Osteoblast (primary cell): ENCODE results near the gene SLC15A1. TPM values are rescaled to one million over a fixed set of nuclear protein-coding genes. Genes with fewer than 3 reads are reported as not detected.

Experiments used
- DNase-seq: peaks from one replicate; pipeline ENCODE4 v3.0.0; 2011; ENCODE audit warnings: low spot score, mixed read lengths; ENCODE audit not compliant: insufficient read length; ENCODE audit errors: missing footprints
- H2AFZ ChIP-seq: 2 replicates; pipeline ENCODE4 v1.6.0; 2011; ENCODE audit warnings: mild to moderate bottlenecking, low read length
- H3K27ac ChIP-seq: 2 replicates; pipeline ENCODE4 v1.5.1; 2011; ENCODE audit warnings: mild to moderate bottlenecking, low read depth, low read length, moderate library complexity
- H3K27me3 ChIP-seq: 2 replicates; pipeline ENCODE4 v1.6.0; 2012; ENCODE audit warnings: mild to moderate bottlenecking, control low read depth, inconsistent platforms, low read length, moderate library complexity; ENCODE audit not compliant: insufficient read depth
- H3K36me3 ChIP-seq: 2 replicates; pipeline ENCODE4 v1.5.1; 2011; ENCODE audit warnings: mild to moderate bottlenecking, low read length, control low read depth, moderate library complexity; ENCODE audit not compliant: insufficient read depth
- H3K4me1 ChIP-seq: 2 replicates; pipeline ENCODE4 v1.5.1; 2011; ENCODE audit warnings: mild to moderate bottlenecking, low read length, control low read depth, moderate library complexity; ENCODE audit not compliant: insufficient read depth
- H3K4me2 ChIP-seq: 2 replicates; pipeline ENCODE4 v1.6.0; 2011; ENCODE audit warnings: mild to moderate bottlenecking, low read length; ENCODE audit not compliant: insufficient read depth
- H3K4me3 ChIP-seq: fragments of 200-600 bp; sonication (generic); 3 replicates; pipeline ENCODE4 v1.5.1; 2012; ENCODE audit warnings: mild to moderate bottlenecking, low read length, inconsistent platforms; ENCODE audit not compliant: insufficient read depth
- H3K79me2 ChIP-seq: 2 replicates; pipeline ENCODE4 v1.6.0; 2012; ENCODE audit warnings: mild to moderate bottlenecking, low read length, control low read depth, inconsistent platforms; ENCODE audit not compliant: insufficient read depth
- H3K9me3 ChIP-seq: 2 replicates; pipeline ENCODE4 v1.5.1; 2011; ENCODE audit warnings: low read depth, low read length, control low read depth
- H4K20me1 ChIP-seq: 2 replicates; pipeline ENCODE4 v1.6.0; 2012; ENCODE audit warnings: mild to moderate bottlenecking, low read length, control low read depth; ENCODE audit not compliant: insufficient read depth
- CTCF ChIP-seq: IDR thresholded peaks from 2 replicates; pipeline ENCODE4 v1.5.1; 2011; ENCODE audit warnings: mild to moderate bottlenecking, low read depth, low read length, moderate library complexity; ENCODE audit errors: extremely low read depth
- total RNA-seq: library from RNA; depleted of rRNA; stranded (reverse); fragments of >200 nt; gene quantifications from 2 replicates; pipeline ENCODE4 v1.2.3, GENCODE V29; 2012

The SLC15A1 gene
- total RNA-seq, 1 donor: not detected

GRCh38 chr13:98765996-98766519 is 13.6 kb upstream of the SLC15A1 start:
- H3K4me1 ChIP-seq: peaks cover 9% of the 10 kb centered on the region
- H3K9me3 ChIP-seq: no peaks in the 10 kb centered on the region
- no peaks in the 10 kb centered on the region for H3K36me3 ChIP-seq
- H4K20me1 ChIP-seq: no peaks in the 10 kb centered on the region
- no peak for TF ChIP-seq CTCF
- peak overlapping the region; percentile 52 for H3K4me3 ChIP-seq
- peak overlapping the region; percentile 35 for H3K4me2 ChIP-seq
- H3K79me2 ChIP-seq: no peaks in the 10 kb centered on the region
- peak overlapping the region; percentile 65 for H2AFZ ChIP-seq
- no peak overlapping the region for H3K27ac ChIP-seq
- H3K27me3 ChIP-seq: peaks cover 39% of the 10 kb centered on the region
- DNase-seq: no peak

GRCh38 chr13:98761986-98762616 is 9.6 kb upstream of the SLC15A1 start:
- H3K36me3 ChIP-seq: no peaks in the 10 kb centered on the region
- peak overlapping the region; percentile 48 for H3K4me3 ChIP-seq
- H3K4me2 ChIP-seq: peak overlapping the region; percentile 62

GRCh38 chr13:98761126-98761985 is 8.9 kb upstream of the SLC15A1 start:
- Histone ChIP-seq H3K27me3 (peaks cover 10% of the 10 kb centered on the region), H3K4me3 (peak overlapping the region; percentile 48), H3K9me3 (no peaks in the 10 kb centered on the region), H3K4me1 (peaks cover 5% of the 10 kb centered on the region), H2AFZ (peak overlapping the region; percentile 74), H3K4me2 (peak overlapping the region; percentile 62), H3K36me3 (no peaks in the 10 kb centered on the region), H3K79me2 (no peaks in the 10 kb centered on the region), H3K27ac (no peak overlapping the region), H4K20me1 (no peaks in the 10 kb centered on the region)
- no peak for TF ChIP-seq CTCF
- peak; percentile 88 for DNase-seq

More at GRCh38 chr13:98761986-98762616, 9.6 kb upstream of the SLC15A1 start:
- Histone ChIP-seq H3K27ac (no peak overlapping the region), H2AFZ (peak overlapping the region; percentile 74), H4K20me1 (no peaks in the 10 kb centered on the region), H3K27me3 (peaks cover 7% of the 10 kb centered on the region), H3K9me3 (no peaks in the 10 kb centered on the region), H3K79me2 (no peaks in the 10 kb centered on the region), H3K4me1 (peaks cover 9% of the 10 kb centered on the region)
- DNase-seq: no peak
- no peak for TF ChIP-seq CTCF

- no peak overlapping the region for H3K4me2 ChIP-seq
- no peak overlapping the region for H2AFZ ChIP-seq
- H4K20me1 ChIP-seq: no peaks in the 10 kb centered on the region
- H3K9me3 ChIP-seq: peaks cover 3% of the 10 kb centered on the region
- no peaks in the 10 kb centered on the region for H3K79me2 ChIP-seq
- H3K27me3 ChIP-seq: peaks cover 43% of the 10 kb centered on the region
- H3K36me3 ChIP-seq: no peaks in the 10 kb centered on the region
- TF ChIP-seq CTCF: no peak
- H3K4me1 ChIP-seq: no peaks in the 10 kb centered on the region
- DNase-seq: no peak
- H3K27ac ChIP-seq: no peak overlapping the region
- no peak overlapping the region for H3K4me3 ChIP-seq
Observed at GRCh38 chr13:98755729-98756128, 3.3 kb upstream of the SLC15A1 start.
